Smooth muscle cell (in vitro differentiated cells): ENCODE results near the gene TTC9B. TPM values are rescaled to one million over a fixed set of nuclear protein-coding genes. Genes with fewer than 3 reads are reported as not detected.

Experiments used
- DNase-seq: peaks from one replicate; lab custom pipeline; 2025; ENCODE audit not compliant: unreplicated experiment; lab: John Stamatoyannopoulos, UW
- H2AFZ ChIP-seq: fragments of 200-600 bp; sonication (generic); 2 replicates; pipeline ENCODE4 v1.6.0; 2016; ENCODE audit warnings: antibody characterized with exemption, low read depth, mild to moderate bottlenecking
- H3F3A ChIP-seq: fragments of 200-600 bp; sonication (generic); 2 replicates; pipeline ENCODE4 v1.6.0; 2017; ENCODE audit warnings: antibody characterized with exemption, low read depth
- H3K27ac ChIP-seq: fragments of 200-600 bp; sonication (generic); 2 replicates; pipeline ENCODE4 v1.5.1; 2016; ENCODE audit warnings: low read depth, mild to moderate bottlenecking
- H3K27me3 ChIP-seq: fragments of 200-600 bp; sonication (generic); 2 replicates; pipeline ENCODE4 v1.6.1; 2016; ENCODE audit warnings: low read depth, mild to moderate bottlenecking
- H3K36me3 ChIP-seq: fragments of 200-600 bp; sonication (generic); 2 replicates; pipeline ENCODE4 v1.5.1; 2016; ENCODE audit warnings: low read depth
- H3K4me1 ChIP-seq: fragments of 200-600 bp; sonication (generic); 2 replicates; pipeline ENCODE4 v1.5.1; 2016; ENCODE audit warnings: low read depth
- H3K4me2 ChIP-seq: fragments of 200-600 bp; sonication (generic); 2 replicates; pipeline ENCODE4 v1.6.0; 2016; ENCODE audit warnings: mild to moderate bottlenecking
- H3K4me3 ChIP-seq: fragments of 200-600 bp; sonication (generic); 2 replicates; pipeline ENCODE4 v1.5.1; 2016; ENCODE audit warnings: mild to moderate bottlenecking
- H3K79me2 ChIP-seq: fragments of 200-600 bp; sonication (generic); 2 replicates; pipeline ENCODE4 v1.6.0; 2016; ENCODE audit warnings: low read depth, mild to moderate bottlenecking
- H3K9ac ChIP-seq: fragments of 200-600 bp; sonication (generic); 2 replicates; pipeline ENCODE4 v1.6.0; 2016; ENCODE audit warnings: low read depth
- H3K9me3 ChIP-seq: fragments of 200-600 bp; sonication (generic); replicated peaks from 2 replicates; pipeline ENCODE4 v1.5.1; 2016; ENCODE audit warnings: low read depth
- H4K20me1 ChIP-seq: fragments of 200-600 bp; sonication (generic); 2 replicates; pipeline ENCODE4 v1.6.0; 2016; ENCODE audit warnings: low read depth
- WGBS: methylation state at CpG from one replicate; pipeline ENCODE4 v1.1.7; 2016; ENCODE audit warnings: low lambda C conversion rate; 5-methylcytosine and 5-hydroxymethylcytosine counted together
- polyA plus RNA-seq: library from polyadenylated mRNA; unstranded; fragments of >200 nt; fragmentation: Nextera tagmentation; extraction: Ambion mirVana; gene quantifications from 2 replicates; pipeline ENCODE4 v1.2.1, GENCODE V29; 2016
- total RNA-seq: library from RNA; depleted of rRNA; stranded (reverse); fragments of >200 nt; gene quantifications from 2 replicates; pipeline ENCODE4 v1.2.3, GENCODE V29; 2014
- TF ChIP-seq, protein P1 (sequence below): fragments of 200-600 bp; sonication (generic); IDR thresholded peaks from 2 replicates; pipeline ENCODE4 v1.5.1; 2017; ENCODE audit warnings: borderline replicate concordance, mild to moderate bottlenecking, antibody characterized with exemption; ENCODE audit not compliant: insufficient read depth, poor library complexity, severe bottlenecking

TTC9B gene
- total RNA-seq: not detected in 2 replicates
- polyA plus RNA-seq: 0.90 TPM in 1 of 2 replicates, not detected in the other

DNA sequence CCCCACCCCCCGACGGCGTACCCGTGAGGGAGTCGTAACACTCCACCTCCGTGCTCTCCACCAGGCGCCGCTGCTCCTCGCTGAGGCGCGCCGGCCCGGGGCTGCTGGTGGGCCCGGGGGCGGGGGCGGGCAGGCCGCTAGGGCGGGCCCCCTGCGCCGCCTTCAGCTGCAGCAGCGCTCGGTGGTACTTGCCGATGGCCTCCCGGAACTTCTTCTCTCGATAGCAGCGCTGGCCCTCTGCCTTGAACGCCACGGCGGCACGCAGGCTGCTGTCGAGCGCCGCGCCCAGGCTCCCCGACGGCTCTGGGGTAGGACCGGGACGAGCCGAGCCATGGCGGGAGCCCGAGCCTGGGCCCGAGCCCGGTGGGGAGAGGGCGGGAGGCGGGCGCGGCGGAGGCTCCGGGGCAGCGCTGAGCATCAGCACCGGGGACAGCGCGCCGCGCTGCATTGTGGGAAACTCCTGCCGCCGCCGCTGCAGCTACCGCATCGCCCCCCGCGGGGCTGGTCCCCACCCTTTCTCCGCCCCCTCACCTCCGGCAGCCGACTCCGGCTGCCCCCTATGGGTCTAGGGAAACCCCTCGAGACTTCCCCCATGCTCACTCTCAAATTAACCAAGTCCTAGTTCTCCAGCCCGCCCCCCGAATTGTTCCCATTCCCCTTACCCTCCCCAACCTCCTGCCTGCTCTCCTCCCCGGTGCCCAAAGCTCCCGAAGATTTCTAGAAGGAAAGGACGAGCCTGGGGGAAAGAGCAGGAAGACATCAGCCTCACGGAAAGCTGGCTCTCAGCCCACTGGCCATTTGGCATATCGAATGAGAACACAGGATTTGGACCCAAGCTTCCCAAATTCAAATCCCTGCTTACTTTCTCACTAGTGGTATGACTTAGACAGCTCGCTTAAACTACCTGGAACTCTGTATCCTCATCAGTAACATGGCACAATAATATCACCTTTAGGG, at the start of gene TTC9B:
Gene TTC9B (minus strand): TSS at position 451 of the 957 bp plus-strand sequence. CDS start 3 bp downstream, at position 448.
- no peak for DNase-seq

DNA sequence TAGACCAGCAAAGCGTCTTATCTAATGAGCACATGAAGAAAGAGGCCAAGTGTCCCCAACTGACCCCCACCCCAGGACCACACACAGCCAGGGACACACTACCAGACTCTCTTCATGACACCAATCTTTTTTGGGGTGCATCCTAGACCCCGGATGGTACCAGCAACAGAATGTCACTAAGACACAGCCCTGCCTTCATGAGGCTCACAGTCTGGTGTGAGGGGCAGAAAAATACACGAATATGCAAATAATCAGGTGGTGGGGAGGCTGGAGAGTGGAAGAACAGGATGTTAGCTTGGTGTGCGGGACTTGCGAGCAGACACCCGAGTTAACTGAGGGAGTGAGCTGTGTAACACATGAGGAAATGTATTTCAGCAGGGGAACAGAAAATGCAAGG, 49.4 kb upstream of the TTC9B start:
- H3K79me2 ChIP-seq: peaks cover 58% of the 10 kb centered on the region
- peaks cover 17% of the 10 kb centered on the region for H3F3A ChIP-seq
- H4K20me1 ChIP-seq: peaks cover 93% of the 10 kb centered on the region
- WGBS: 93% methylated on average over 6 of the region's 6 CpGs
- no peak overlapping the region for H2AFZ ChIP-seq
- no peaks in the 10 kb centered on the region for H3K27me3 ChIP-seq
- H3K4me3 ChIP-seq: no peak overlapping the region
- no peak overlapping the region for H3K27ac ChIP-seq
- H3K9me3 ChIP-seq: no peaks in the 10 kb centered on the region
- no peaks in the 10 kb centered on the region for H3K4me1 ChIP-seq
- H3K36me3 ChIP-seq: no peaks in the 10 kb centered on the region
- DNase-seq: no peak
- no peak overlapping the region for H3K4me2 ChIP-seq
- no peak overlapping the region for H3K9ac ChIP-seq
- TF ChIP-seq, protein P1, sequence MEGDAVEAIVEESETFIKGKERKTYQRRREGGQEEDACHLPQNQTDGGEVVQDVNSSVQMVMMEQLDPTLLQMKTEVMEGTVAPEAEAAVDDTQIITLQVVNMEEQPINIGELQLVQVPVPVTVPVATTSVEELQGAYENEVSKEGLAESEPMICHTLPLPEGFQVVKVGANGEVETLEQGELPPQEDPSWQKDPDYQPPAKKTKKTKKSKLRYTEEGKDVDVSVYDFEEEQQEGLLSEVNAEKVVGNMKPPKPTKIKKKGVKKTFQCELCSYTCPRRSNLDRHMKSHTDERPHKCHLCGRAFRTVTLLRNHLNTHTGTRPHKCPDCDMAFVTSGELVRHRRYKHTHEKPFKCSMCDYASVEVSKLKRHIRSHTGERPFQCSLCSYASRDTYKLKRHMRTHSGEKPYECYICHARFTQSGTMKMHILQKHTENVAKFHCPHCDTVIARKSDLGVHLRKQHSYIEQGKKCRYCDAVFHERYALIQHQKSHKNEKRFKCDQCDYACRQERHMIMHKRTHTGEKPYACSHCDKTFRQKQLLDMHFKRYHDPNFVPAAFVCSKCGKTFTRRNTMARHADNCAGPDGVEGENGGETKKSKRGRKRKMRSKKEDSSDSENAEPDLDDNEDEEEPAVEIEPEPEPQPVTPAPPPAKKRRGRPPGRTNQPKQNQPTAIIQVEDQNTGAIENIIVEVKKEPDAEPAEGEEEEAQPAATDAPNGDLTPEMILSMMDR: no peak

More for the DNA sequence above, at the start of gene TTC9B:
- no peaks in the 10 kb centered on the region for H3K4me1 ChIP-seq
- TF ChIP-seq, protein P1: no peak
- no peaks in the 10 kb centered on the region for H3K9me3 ChIP-seq
- peak within 1 kb of the TSS; percentile 31 for H3K4me2 ChIP-seq
- H3F3A ChIP-seq: peaks cover 3% of the 10 kb centered on the region
- H3K27me3 ChIP-seq: peaks cover 37% of the 10 kb centered on the region
- no peaks in the 10 kb centered on the region for H3K36me3 ChIP-seq
- H3K79me2 ChIP-seq: no peaks in the 10 kb centered on the region
- no peak within 1 kb of the TSS for H3K4me3 ChIP-seq
- no peak within 1 kb of the TSS for H3K27ac ChIP-seq
- no peak within 1 kb of the TSS for H3K9ac ChIP-seq
- WGBS: 20% methylated on average over 27 of the region's 75 CpGs
- H2AFZ ChIP-seq: no peak within 1 kb of the TSS
- H4K20me1 ChIP-seq: no peaks in the 10 kb centered on the region

DNA sequence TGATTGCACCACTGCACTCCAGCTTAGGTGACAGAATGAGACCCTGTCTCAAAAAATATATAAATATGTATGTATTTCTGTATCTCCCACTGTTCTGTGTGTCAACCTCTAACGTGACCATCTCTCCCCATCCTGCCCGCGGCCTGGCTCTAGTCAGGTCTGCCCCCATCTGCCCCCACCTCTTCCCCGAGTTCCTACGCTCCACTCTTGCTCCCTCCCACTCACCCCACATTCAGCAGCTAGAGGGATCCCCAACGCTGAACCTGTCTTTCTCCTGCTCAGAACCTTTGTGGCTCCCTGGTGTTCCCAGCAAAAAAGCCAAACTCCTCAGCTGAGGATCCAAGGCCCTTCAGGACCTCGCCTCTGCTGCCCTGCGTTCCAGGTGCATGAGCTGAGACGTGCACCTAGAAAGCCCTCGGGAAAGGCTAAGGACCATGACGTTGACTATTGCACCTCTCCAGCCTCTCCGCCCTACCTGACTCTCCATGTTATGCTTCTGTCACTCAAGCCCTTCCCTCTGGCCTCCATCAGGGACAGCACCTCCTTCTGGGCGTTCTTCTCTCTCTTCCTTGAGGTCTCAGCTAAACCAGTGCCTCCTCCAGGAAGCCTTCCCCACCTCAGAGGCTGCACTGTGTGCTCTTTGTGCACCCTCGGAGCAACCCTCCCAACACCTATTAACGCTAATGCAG, 48.9 kb upstream of the TTC9B start:
- no peak for DNase-seq
- Histone ChIP-seq H3F3A (peaks cover 17% of the 10 kb centered on the region), H3K79me2 (peaks cover 53% of the 10 kb centered on the region), H3K4me3 (no peak overlapping the region), H2AFZ (no peak overlapping the region), H4K20me1 (peaks cover 93% of the 10 kb centered on the region), H3K9ac (no peak overlapping the region), H3K27ac (no peak overlapping the region), H3K36me3 (no peaks in the 10 kb centered on the region), H3K4me2 (no peak overlapping the region), H3K9me3 (no peaks in the 10 kb centered on the region), H3K27me3 (no peaks in the 10 kb centered on the region), H3K4me1 (no peaks in the 10 kb centered on the region)
- TF ChIP-seq, protein P1: no peak
- WGBS: 91% methylated on average over 15 of the region's 15 CpGs
